EL (cell line): Measurements from ENCODE around the gene TBKBP1.

ENCODE experiments used
- DNase-seq: peaks from one replicate; pipeline ENCODE4 v3.0.0-alpha.2; 2016

Gene TBKBP1

GRCh38 chr17:47715669-47716325 lies 21.8 kb downstream of the TBKBP1 start:
- DNase-seq = no peak

- no peak for DNase-seq
These were observed 22.4 kb downstream of the TBKBP1 start for GRCh38 chr17:47716375-47716774.

GRCh38 chr17:47717261-47717697 lies 23.3 kb downstream of the TBKBP1 start:
- no peak for DNase-seq

GRCh38 chr17:47717979-47718621 lies 24.1 kb downstream of the TBKBP1 start:
- no peak for DNase-seq

- DNase-seq = no peak
These were observed 24.9 kb downstream of the TBKBP1 start for GRCh38 chr17:47718634-47719405.

- DNase-seq = peak; percentile 84
These were observed 25.6 kb downstream of the TBKBP1 start for GRCh38 chr17:47719411-47720152.

GRCh38 chr17:47720196-47720595 lies 26.2 kb downstream of the TBKBP1 start:
- DNase-seq = no peak

- DNase-seq = peak; percentile 48
These were observed 27.0 kb downstream of the TBKBP1 start for GRCh38 chr17:47720754-47721533.

GRCh38 chr17:47721725-47722124 lies 27.8 kb downstream of the TBKBP1 start:
- DNase-seq = no peak

GRCh38 chr17:47724705-47725104 lies 30.7 kb downstream of the TBKBP1 start:
- no peak for DNase-seq

- no peak for DNase-seq
These were observed 31.6 kb downstream of the TBKBP1 start for GRCh38 chr17:47725446-47726111.

GRCh38 chr17:47726796-47727703 lies 33.1 kb downstream of the TBKBP1 start:
- no peak for DNase-seq

- no peak for DNase-seq
These were observed 33.7 kb downstream of the TBKBP1 start for GRCh38 chr17:47727704-47728036.

GRCh38 chr17:47728214-47728877 lies 34.4 kb downstream of the TBKBP1 start:
- DNase-seq = no peak

- DNase-seq = no peak
These were observed 35.5 kb downstream of the TBKBP1 start for GRCh38 chr17:47729476-47729875.

- no peak for DNase-seq
These were observed 36.7 kb downstream of the TBKBP1 start for GRCh38 chr17:47730681-47731080.

- DNase-seq = no peak
These were observed 37.4 kb downstream of the TBKBP1 start for GRCh38 chr17:47731396-47731795.

- DNase-seq = no peak
These were observed 38.6 kb downstream of the TBKBP1 start for GRCh38 chr17:47732399-47733046.

- DNase-seq = peak; percentile 47
These were observed 39.2 kb downstream of the TBKBP1 start, which contains the start of gene TBX21 for GRCh38 chr17:47733047-47733673. Gene TBX21, plus strand, starts transcription at chr17:47733236. Its CDS starts 219 bp downstream, at chr17:47733455.
